HepG2 (cell line): Measurements from ENCODE around the gene C4BPA. TPM values are rescaled to one million over a fixed set of nuclear protein-coding genes. Genes with fewer than 3 reads are reported as not detected.
A peak's percentile ranks its signal among the peaks of the same experiment; 100 is the strongest.

Experiments used
- ATAC-seq: fragments of 200-7000 bp; cut with Tn5 transposase; 3 replicates; pipeline ENCODE4 v1.9.1; 2020; ENCODE audit warnings: mild to moderate bottlenecking, moderate library complexity
- BruUV-seq: library from RNA; stranded (reverse); fragments of 400-500 nt; replicated peaks from 2 replicates; lab custom pipeline; 2021; lab: Mats Ljungman, UMichigan
- CTCF ChIA-PET: fragments of 300-600 bp; formaldehyde crosslinking; extraction: SDS; loops from one replicate; lab custom pipeline; 2021; ENCODE audit warnings: low total read pairs, inconsistent platforms, low intra/inter-chr PET ratio; lab: Yijun Ruan, JAX
- POLR2A ChIA-PET: fragments of 350-600 bp; sonication (Branson Sonifier 250); formaldehyde crosslinking; loops from one replicate; lab custom pipeline; 2020; ENCODE audit warnings: antibody characterized with exemption, inconsistent platforms; lab: Yijun Ruan, JAX
- DNase-seq: peaks from one replicate; pipeline ENCODE4 v3.0.0-alpha.2; 2015; ENCODE audit warnings: low spot score
- FAIRE-seq: peaks from 3 replicates; lab custom pipeline; 2011; peaks lifted over from hg19 to GRCh38; lab: Jason Lieb, UNC
- H2AFZ ChIP-seq: one replicate; pipeline ENCODE4 v1.6.1; 2011; ENCODE audit warnings: low read length, inconsistent platforms
- H3K27ac ChIP-seq: fragments of 300-600 bp; 3 replicates; pipeline ENCODE4 v1.8.0; 2011; ENCODE audit warnings: mixed run types, mild to moderate bottlenecking, mixed read lengths, low read length, inconsistent platforms; ENCODE audit not compliant: insufficient read depth; ENCODE audit errors: extremely low read length
- H3K27me3 ChIP-seq, 2 experiments: fragments of 200-600 bp in 1 of 2; 2 replicates in 1 of 2; 3 replicates in 1 of 2; pipeline versions ENCODE4 v1.6.0 to v1.8.0; 2011; ENCODE audit warnings: low read length in 2 of 2, mild to moderate bottlenecking in 2 of 2, moderate library complexity in 2 of 2, inconsistent platforms in 1 of 2; ENCODE audit not compliant: insufficient read depth in 2 of 2, control insufficient read depth in 1 of 2
- H3K36me3 ChIP-seq, 2 experiments: fragments of 200-600 bp in 1 of 2; replicated peaks in 1 of 2; 2 replicates in 1 of 2; 3 replicates in 1 of 2; pipeline versions ENCODE4 v1.5.1 to v1.8.0; 2011; ENCODE audit warnings: low read length in 2 of 2, inconsistent platforms in 1 of 2; ENCODE audit not compliant: insufficient read depth in 2 of 2, control insufficient read depth in 1 of 2
- H3K4me1 ChIP-seq: 2 replicates; pipeline ENCODE4 v1.5.1; 2012; ENCODE audit warnings: low read length, inconsistent platforms; ENCODE audit not compliant: insufficient read depth
- H3K4me2 ChIP-seq: 2 replicates; pipeline ENCODE4 v1.6.0; 2011; ENCODE audit warnings: low read depth, low read length, inconsistent platforms
- H3K4me3 ChIP-seq, 3 experiments: fragments of 200-600 bp in 1 of 3; sonication (generic), shearing (Covaris generic) in 1 of 3; replicated peaks in 1 of 3; 2 replicates each; pipeline ENCODE4 v1.5.1; 2011 to 2016; ENCODE audit warnings: low read length in 3 of 3, inconsistent platforms in 2 of 3, low read depth in 2 of 3, mild to moderate bottlenecking in 2 of 3, control low read depth in 1 of 3, mixed read lengths in 1 of 3; ENCODE audit not compliant: insufficient read depth in 1 of 3
- H3K79me2 ChIP-seq: one replicate; pipeline ENCODE4 v1.6.1; 2011; ENCODE audit warnings: low read length, inconsistent platforms; ENCODE audit not compliant: insufficient read depth
- H3K9ac ChIP-seq: 2 replicates; pipeline ENCODE4 v1.6.0; 2011; ENCODE audit warnings: mild to moderate bottlenecking, low read depth, low read length, inconsistent platforms; ENCODE audit not compliant: insufficient read depth
- H3K9me3 ChIP-seq: 2 replicates; pipeline ENCODE4 v1.5.1; 2012; ENCODE audit warnings: mild to moderate bottlenecking, low read length
- H4K20me1 ChIP-seq: 2 replicates; pipeline ENCODE4 v1.6.0; 2011; ENCODE audit warnings: inconsistent platforms, mild to moderate bottlenecking, low read length, moderate library complexity; ENCODE audit not compliant: insufficient read depth
- ATAD3A ChIP-seq: sonication (generic); formaldehyde crosslinking; IDR thresholded peaks from 2 replicates; pipeline ENCODE4 v1.4.0; 2020; ENCODE audit warnings: missing genetic modification reagents
- MAFK ChIP-seq, 2 experiments: IDR thresholded peaks in 1 of 2; conservative IDR thresholded peaks in 1 of 2; 2 replicates each; pipeline ENCODE4 v1.6.1; 2011; ENCODE audit warnings: improper control_type of control experiment in 2 of 2, low read length in 2 of 2
- MEIS2 ChIP-seq: sonication (generic); formaldehyde crosslinking; IDR thresholded peaks from 2 replicates; pipeline ENCODE4 v1.9.0; 2021; ENCODE audit warnings: mild to moderate bottlenecking, missing genetic modification reagents
- POLR2A ChIP-seq, 2 experiments: IDR thresholded peaks; 2 replicates each; pipeline ENCODE4 v1.6.1; 2011; ENCODE audit warnings: low read depth in 2 of 2, low read length in 2 of 2, mild to moderate bottlenecking in 1 of 2, moderate library complexity in 1 of 2; ENCODE audit not compliant: insufficient read depth in 1 of 2
- SIX4 ChIP-seq: sonication (generic); formaldehyde crosslinking; IDR thresholded peaks from 2 replicates; pipeline ENCODE4 v1.4.0; 2020; ENCODE audit warnings: missing genetic modification reagents
- SRSF1 ChIP-seq: fragments of 200-400 bp; formaldehyde crosslinking; optimal IDR thresholded peaks from 2 replicates; pipeline ENCODE3; 2017; ENCODE audit warnings: mild to moderate bottlenecking, low read depth, low read length, moderate library complexity
- TRIM24 ChIP-seq: sonication (generic); formaldehyde crosslinking; IDR thresholded peaks from 2 replicates; pipeline ENCODE4 v1.8.0; 2022; ENCODE audit warnings: mild to moderate bottlenecking, missing genetic modification reagents
- ZC3H13 ChIP-seq: sonication (generic); formaldehyde crosslinking; IDR thresholded peaks from 2 replicates; pipeline ENCODE4 v1.8.1; 2023; ENCODE audit warnings: mild to moderate bottlenecking, missing genetic modification reagents, moderate library complexity
- ZNF329 ChIP-seq: sonication (generic); formaldehyde crosslinking; IDR thresholded peaks from 2 replicates; pipeline ENCODE4 v1.9.0; 2021; ENCODE audit warnings: low read depth, mild to moderate bottlenecking, missing genetic modification reagents
- ZNF333 ChIP-seq: sonication (generic); formaldehyde crosslinking; IDR thresholded peaks from 2 replicates; pipeline ENCODE4 v1.4.0; 2020; ENCODE audit warnings: mild to moderate bottlenecking, missing genetic modification reagents, borderline replicate concordance
- ZNF552 ChIP-seq: sonication (generic); formaldehyde crosslinking; IDR thresholded peaks from 2 replicates; pipeline ENCODE4 v1.9.0; 2022; ENCODE audit warnings: missing genetic modification reagents, mild to moderate bottlenecking, borderline replicate concordance
- ZNF564 ChIP-seq: sonication (generic); formaldehyde crosslinking; IDR thresholded peaks from 2 replicates; pipeline ENCODE4 v1.8.1; 2023; ENCODE audit warnings: mild to moderate bottlenecking, missing genetic modification reagents
- WGBS: methylation state at CpG from one replicate; pipeline ENCODE4 v1.1.6; 2017; ENCODE audit warnings: low lambda C conversion rate; 5-methylcytosine and 5-hydroxymethylcytosine counted together
- in situ Hi-C: cut with HindIII; loops from 2 replicates; pipeline ENCODE4 v1.10.0; 2017; ENCODE audit warnings: low pct_unique_long_range_greater_than_20kb; ENCODE audit not compliant: extremely low pct_ligation_motif_present
- intact Hi-C: fragments of 100-400 bp; cut with micrococcal nuclease; formaldehyde crosslinking; loops from one replicate; pipeline ENCODE4 v1.10.0; 2022; ENCODE audit not compliant: unreplicated experiment
- polyA plus RNA-seq, 8 experiments: library from polyadenylated mRNA; depleted of rRNA in 3 of 8; stranded (reverse) in 7 of 8; unstranded in 1 of 8; fragments of >200 nt; fragmentation: Illumina TruSeq in 4 of 8; extraction: Trizol in 4 of 8; gene quantifications; 2 replicates each; pipeline versions ENCODE4 v1.2.1 to v1.2.3, GENCODE V29; 2011 to 2016; ENCODE audit warnings: low read depth in 4 of 8, missing spikeins in 1 of 8, mixed read lengths in 1 of 8; ENCODE audit not compliant: insufficient read depth in 1 of 8
- total RNA-seq, 5 experiments: library from RNA; depleted of rRNA; stranded (reverse); fragments of >200 nt; fragmentation: Illumina TruSeq; extraction: Trizol; gene quantifications; 2 replicates each; pipeline ENCODE4 v1.2.3, GENCODE V29; 2016; ENCODE audit warnings: low read depth in 1 of 5
- TF ChIP-seq, protein P1 (sequence below): sonication (generic); formaldehyde crosslinking; IDR thresholded peaks from 2 replicates; pipeline ENCODE4 v1.5.0; 2020; ENCODE audit warnings: missing genetic modification reagents, mild to moderate bottlenecking, borderline replicate concordance
- TF ChIP-seq, protein P2 (sequence below): sonication (generic); formaldehyde crosslinking; IDR thresholded peaks from 2 replicates; pipeline ENCODE4 v1.5.1; 2020; ENCODE audit warnings: missing genetic modification reagents, mild to moderate bottlenecking, borderline replicate concordance
- TF ChIP-seq, protein P3 (sequence below): sonication (generic); formaldehyde crosslinking; IDR thresholded peaks from 2 replicates; pipeline ENCODE4 v1.5.1; 2020; ENCODE audit warnings: missing genetic modification reagents, mild to moderate bottlenecking, borderline replicate concordance

C4BPA gene
- total and polyA plus RNA-seq, 2 of the 13 experiments (the other 11 are each of a cell fraction or from before 2014, with no cell fraction given) = 32.1 to 60.1 TPM

DNA sequence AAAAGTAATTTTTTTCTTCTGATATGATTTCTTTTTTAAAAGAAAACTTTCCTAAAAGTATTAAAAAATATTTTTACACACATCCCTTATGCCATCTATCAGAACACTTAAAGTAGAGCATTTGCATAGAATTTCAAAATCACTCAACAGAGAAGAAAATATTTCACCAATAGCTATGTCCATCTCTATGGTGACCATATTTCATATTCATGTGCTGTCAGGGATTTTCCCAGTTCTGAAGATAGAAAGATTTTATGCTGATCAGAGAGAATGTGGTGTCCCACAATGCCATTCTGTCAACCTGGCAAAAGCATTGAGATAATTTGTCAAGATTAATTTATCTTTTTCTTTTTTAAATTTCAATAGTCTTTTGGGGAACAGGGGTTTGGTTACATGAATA lies 87.0 kb downstream of the C4BPA start:
- H3K4me2 ChIP-seq = no peak overlapping the region
- no peaks in the 10 kb centered on the region for H3K27me3 ChIP-seq
- BruUV-seq = no TSS peak
- POLR2A ChIA-PET = no interaction called here
- H3K9me3 ChIP-seq = no peaks in the 10 kb centered on the region
- H3K36me3 ChIP-seq = no peaks in the 10 kb centered on the region
- no peaks in the 10 kb centered on the region for H3K79me2 ChIP-seq
- in situ Hi-C loops = no loop called here
- H3K27ac ChIP-seq = no peak overlapping the region
- no peak overlapping the region for H2AFZ ChIP-seq
- TF ChIP-seq MAFK (conservative IDR thresholded peaks at IDR 0.05 in 1 of 2, IDR thresholded peaks at IDR 0.05 in 1 of 2; ENCODE audit: low read length in 2 of 2) (peak in 1 of 2 experiments; percentile 8; a peak in 1 of 4 replicates), ZNF333 (CRISPR knock-in tag) (no peak), ZNF552 (CRISPR knock-in tag) (no peak), ZC3H13 (CRISPR knock-in tag) (no peak)
- TF ChIP-seq, all 625 proteins: peak for 1
- no peak for ATAC-seq
- H3K4me3 ChIP-seq = no peak overlapping the region
- no peak for FAIRE-seq
- CTCF ChIA-PET = no interaction called here
- intact Hi-C loops = no loop called here
- H3K4me1 ChIP-seq = no peaks in the 10 kb centered on the region
- no peak overlapping the region for H3K9ac ChIP-seq
- no peaks in the 10 kb centered on the region for H4K20me1 ChIP-seq
- DNase-seq = no peak

DNA sequence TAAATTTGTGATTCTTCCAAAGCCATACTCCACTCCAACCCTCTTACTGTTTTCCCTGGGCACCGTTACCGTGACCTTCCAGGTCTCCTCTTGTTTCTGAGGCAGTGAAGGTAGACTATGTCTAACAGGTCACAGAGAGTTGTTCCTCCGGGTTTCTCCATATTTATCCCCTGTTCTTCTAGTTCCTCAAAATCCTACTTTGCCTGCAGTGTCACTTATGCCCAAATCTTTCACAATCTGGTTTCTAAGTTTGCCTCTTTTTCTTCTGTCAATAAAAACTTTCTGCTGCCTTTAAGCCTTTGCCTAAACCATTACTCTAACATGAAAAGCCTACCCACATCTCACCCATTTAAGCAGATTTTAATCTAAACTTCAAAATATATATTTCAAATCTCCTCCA lies 87.7 kb downstream of the C4BPA start:
- Histone ChIP-seq H3K27me3 (no peaks in the 10 kb centered on the region), H3K4me2 (no peak overlapping the region), H3K9me3 (no peaks in the 10 kb centered on the region), H3K4me3 (no peak overlapping the region), H3K27ac (no peak overlapping the region), H2AFZ (peak overlapping the region; percentile 78), H3K9ac (no peak overlapping the region), H3K4me1 (no peaks in the 10 kb centered on the region), H3K36me3 (no peaks in the 10 kb centered on the region), H3K79me2 (no peaks in the 10 kb centered on the region), H4K20me1 (no peaks in the 10 kb centered on the region)
- no peak for DNase-seq
- ChIA-PET CTCF (no interaction called here), POLR2A (no interaction called here)
- no peak for ATAC-seq
- 5% methylated on average over 3 of the region's 3 CpGs for WGBS
- in situ Hi-C loops = no loop called here
- intact Hi-C loops = no loop called here
- BruUV-seq = no TSS peak
- FAIRE-seq = no peak
- TF ChIP-seq ZNF333 (CRISPR knock-in tag) (no peak), ZNF564 (no peak), TRIM24 (CRISPR knock-in tag) (no peak), POLR2A (IDR thresholded peaks at IDR 0.05; ENCODE audit: insufficient read depth in 1 of 2, low read depth in 2 of 2, low read length in 2 of 2) (no peak), ATAD3A (CRISPR knock-in tag) (no peak), SIX4 (CRISPR knock-in tag) (no peak), SRSF1 (no peak), ZNF329 (CRISPR knock-in tag) (no peak), MEIS2 (CRISPR knock-in tag) (no peak)
- TF ChIP-seq, protein P1, sequence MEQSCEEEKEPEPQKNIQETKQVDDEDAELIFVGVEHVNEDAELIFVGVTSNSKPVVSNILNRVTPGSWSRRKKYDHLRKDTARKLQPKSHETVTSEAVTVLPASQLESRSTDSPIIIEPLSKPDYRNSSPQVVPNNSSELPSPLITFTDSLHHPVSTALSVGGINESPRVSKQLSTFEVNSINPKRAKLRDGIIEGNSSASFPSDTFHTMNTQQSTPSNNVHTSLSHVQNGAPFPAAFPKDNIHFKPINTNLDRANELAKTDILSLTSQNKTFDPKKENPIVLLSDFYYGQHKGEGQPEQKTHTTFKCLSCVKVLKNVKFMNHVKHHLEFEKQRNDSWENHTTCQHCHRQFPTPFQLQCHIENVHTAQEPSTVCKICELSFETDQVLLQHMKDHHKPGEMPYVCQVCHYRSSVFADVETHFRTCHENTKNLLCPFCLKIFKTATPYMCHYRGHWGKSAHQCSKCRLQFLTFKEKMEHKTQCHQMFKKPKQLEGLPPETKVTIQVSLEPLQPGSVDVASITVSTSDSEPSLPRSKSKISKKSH (CRISPR knock-in tag) = no peak
- TF ChIP-seq, protein P2, sequence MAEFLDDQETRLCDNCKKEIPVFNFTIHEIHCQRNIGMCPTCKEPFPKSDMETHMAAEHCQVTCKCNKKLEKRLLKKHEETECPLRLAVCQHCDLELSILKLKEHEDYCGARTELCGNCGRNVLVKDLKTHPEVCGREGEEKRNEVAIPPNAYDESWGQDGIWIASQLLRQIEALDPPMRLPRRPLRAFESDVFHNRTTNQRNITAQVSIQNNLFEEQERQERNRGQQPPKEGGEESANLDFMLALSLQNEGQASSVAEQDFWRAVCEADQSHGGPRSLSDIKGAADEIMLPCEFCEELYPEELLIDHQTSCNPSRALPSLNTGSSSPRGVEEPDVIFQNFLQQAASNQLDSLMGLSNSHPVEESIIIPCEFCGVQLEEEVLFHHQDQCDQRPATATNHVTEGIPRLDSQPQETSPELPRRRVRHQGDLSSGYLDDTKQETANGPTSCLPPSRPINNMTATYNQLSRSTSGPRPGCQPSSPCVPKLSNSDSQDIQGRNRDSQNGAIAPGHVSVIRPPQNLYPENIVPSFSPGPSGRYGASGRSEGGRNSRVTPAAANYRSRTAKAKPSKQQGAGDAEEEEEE (CRISPR knock-in tag) = no peak
- TF ChIP-seq, protein P3, sequence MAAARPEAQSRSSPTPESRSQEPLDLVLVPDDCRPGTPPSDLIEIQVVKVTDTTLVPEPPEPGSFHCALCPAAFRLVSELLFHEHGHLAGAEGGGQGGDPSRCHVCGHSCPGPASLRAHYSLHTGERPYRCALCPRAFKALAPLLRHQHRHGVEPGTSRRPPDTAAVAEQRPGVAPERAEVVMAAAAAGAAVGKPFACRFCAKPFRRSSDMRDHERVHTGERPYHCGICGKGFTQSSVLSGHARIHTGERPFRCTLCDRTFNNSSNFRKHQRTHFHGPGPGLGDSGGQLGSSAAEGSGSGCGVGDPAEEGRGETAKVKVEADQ (CRISPR knock-in tag) = no peak
